Measurements from ENCODE around the gene OR1E2.
"Not testable (repeated sequence)": the region's sequence is repeated elsewhere in the genome, so short reads cannot be mapped to it uniquely, and the experiment has no call there.

GRCh38 chr17:3403856-3404255 is 29.8 kb downstream of the OR1E2 start:
- TF ChIP-seq TAF1 (IDR thresholded peaks at IDR 0.05; ENCODE audit: borderline replicate concordance, low read depth, low read length); GATAD2B (conservative IDR thresholded peaks at IDR 0.05; ENCODE audit: low read depth); POLR2A (IDR thresholded peaks at IDR 0.05; ENCODE audit: low read depth, low read length); ESRRA (IDR thresholded peaks at IDR 0.05; ENCODE audit: low read length); CBX3 (IDR thresholded peaks at IDR 0.05; ENCODE audit: borderline replicate concordance, low read depth); RELA (IDR thresholded peaks at IDR 0.05; ENCODE audit: borderline replicate concordance, partially characterized antibody); JUND (IDR thresholded peaks at IDR 0.05; ENCODE audit: low read depth, low read length); CREM (IDR thresholded peaks at IDR 0.05; ENCODE audit: low read depth): not testable (repeated sequence)
- TF ChIP-seq, protein P1, sequence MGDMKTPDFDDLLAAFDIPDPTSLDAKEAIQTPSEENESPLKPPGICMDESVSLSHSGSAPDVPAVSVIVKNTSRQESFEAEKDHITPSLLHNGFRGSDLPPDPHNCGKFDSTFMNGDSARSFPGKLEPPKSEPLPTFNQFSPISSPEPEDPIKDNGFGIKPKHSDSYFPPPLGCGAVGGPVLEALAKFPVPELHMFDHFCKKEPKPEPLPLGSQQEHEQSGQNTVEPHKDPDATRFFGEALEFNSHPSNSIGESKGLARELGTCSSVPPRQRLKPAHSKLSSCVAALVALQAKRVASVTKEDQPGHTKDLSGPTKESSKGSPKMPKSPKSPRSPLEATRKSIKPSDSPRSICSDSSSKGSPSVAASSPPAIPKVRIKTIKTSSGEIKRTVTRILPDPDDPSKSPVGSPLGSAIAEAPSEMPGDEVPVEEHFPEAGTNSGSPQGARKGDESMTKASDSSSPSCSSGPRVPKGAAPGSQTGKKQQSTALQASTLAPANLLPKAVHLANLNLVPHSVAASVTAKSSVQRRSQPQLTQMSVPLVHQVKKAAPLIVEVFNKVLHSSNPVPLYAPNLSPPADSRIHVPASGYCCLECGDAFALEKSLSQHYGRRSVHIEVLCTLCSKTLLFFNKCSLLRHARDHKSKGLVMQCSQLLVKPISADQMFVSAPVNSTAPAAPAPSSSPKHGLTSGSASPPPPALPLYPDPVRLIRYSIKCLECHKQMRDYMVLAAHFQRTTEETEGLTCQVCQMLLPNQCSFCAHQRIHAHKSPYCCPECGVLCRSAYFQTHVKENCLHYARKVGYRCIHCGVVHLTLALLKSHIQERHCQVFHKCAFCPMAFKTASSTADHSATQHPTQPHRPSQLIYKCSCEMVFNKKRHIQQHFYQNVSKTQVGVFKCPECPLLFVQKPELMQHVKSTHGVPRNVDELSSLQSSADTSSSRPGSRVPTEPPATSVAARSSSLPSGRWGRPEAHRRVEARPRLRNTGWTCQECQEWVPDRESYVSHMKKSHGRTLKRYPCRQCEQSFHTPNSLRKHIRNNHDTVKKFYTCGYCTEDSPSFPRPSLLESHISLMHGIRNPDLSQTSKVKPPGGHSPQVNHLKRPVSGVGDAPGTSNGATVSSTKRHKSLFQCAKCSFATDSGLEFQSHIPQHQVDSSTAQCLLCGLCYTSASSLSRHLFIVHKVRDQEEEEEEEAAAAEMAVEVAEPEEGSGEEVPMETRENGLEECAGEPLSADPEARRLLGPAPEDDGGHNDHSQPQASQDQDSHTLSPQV (IDR thresholded peaks at IDR 0.05) = not testable (repeated sequence)
